Measurements from ENCODE around the gene NFYC.

DNA sequence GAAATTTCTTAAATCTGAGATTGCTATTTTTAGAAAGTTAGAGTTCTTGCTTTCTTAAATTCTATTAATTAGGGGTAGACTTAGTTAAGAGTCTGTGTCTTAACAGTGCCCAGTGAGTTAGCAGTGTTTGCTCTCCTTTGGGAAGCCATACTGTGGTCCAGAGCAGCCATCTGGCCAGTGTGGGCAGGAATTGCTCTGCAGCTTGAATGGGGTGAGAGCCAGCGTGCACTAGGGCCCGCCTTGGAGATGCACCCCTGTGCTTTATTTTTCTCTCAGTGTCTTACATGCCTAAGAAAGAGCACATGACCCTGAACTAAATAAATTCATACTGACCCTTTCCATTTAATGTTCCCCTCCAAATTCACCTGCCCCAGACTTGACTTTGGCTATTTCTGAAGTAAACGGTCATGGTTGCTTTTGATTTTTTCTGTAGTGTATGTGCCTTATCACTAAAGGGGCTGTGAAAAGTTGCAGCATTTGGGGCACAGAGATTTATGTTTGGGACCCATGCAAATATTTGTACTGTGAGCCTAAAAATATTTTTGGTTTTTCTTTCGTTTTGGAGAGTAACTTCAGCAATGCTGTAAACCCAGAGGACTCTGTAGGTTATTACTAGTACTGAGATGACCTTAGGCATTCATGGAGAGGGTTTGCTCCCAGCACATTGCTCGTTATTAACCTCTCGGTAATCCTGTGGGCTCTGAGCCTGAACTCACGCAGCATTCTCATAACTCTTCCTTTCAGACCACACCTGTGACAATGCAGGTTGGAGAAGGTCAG lies 70.8 kb downstream of the NFYC start:
- TF ChIP-seq TAF1 (IDR thresholded peaks at IDR 0.05; ENCODE audit: low read depth, low read length) (no peak), POLR2A (IDR thresholded peaks at IDR 0.05; ENCODE audit: low read depth, low read length) (no peak), POLR2AphosphoS5 (IDR thresholded peaks at IDR 0.05; ENCODE audit: low read depth, low read length) (no peak), POU2F2 (IDR thresholded peaks at IDR 0.05; ENCODE audit: low read depth, low read length) (no peak), SPI1 (IDR thresholded peaks at IDR 0.05; ENCODE audit: low read depth, low read length) (no peak), PAX5 (IDR thresholded peaks at IDR 0.05; ENCODE audit: insufficient read depth, low read length, severe bottlenecking) (no peak)
